DOHH2 (cell line): ENCODE data around the gene LARP1B.
"Not testable (repeated sequence)": the region's sequence is repeated elsewhere in the genome, so short reads cannot be mapped to it uniquely, and the experiment has no call there.

Experiments
- EZH2phosphoT487 ChIP-seq: fragments of 200-600 bp; sonication (generic); IDR thresholded peaks from 2 replicates; pipeline ENCODE4 v1.6.1; 2017; ENCODE audit warnings: borderline replicate concordance, mild to moderate bottlenecking, antibody characterized with exemption, low read length, moderate library complexity, mixed read lengths
- TF ChIP-seq, protein P1 (sequence below): fragments of 200-600 bp; sonication (generic); IDR thresholded peaks from one replicate; pipeline ENCODE4 v1.5.1; 2014; ENCODE audit warnings: antibody characterized with exemption, mild to moderate bottlenecking, low read depth, low read length; ENCODE audit not compliant: poor library complexity, severe bottlenecking

DNA sequence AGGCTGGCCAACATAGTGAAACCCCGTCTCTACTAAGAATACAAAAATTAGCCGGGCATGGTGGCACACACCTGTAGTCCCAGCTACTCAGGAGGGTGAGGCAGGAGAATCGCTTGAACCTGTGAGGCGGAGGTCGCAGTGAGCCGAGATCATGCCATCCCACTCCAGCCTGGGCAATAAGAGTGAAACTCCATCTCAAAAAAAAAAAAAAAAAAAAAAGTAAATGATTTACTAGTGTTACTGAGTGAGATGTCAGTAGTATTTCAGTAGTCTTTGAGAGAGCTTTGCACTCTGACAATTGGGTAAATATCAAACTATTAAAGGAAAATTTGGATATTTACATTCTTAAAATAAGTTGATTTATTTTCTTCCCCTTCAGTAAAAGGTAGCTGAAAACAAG, 34.2 kb downstream of the LARP1B start:
- not testable (repeated sequence) for TF ChIP-seq EZH2phosphoT487
- TF ChIP-seq, protein P1, sequence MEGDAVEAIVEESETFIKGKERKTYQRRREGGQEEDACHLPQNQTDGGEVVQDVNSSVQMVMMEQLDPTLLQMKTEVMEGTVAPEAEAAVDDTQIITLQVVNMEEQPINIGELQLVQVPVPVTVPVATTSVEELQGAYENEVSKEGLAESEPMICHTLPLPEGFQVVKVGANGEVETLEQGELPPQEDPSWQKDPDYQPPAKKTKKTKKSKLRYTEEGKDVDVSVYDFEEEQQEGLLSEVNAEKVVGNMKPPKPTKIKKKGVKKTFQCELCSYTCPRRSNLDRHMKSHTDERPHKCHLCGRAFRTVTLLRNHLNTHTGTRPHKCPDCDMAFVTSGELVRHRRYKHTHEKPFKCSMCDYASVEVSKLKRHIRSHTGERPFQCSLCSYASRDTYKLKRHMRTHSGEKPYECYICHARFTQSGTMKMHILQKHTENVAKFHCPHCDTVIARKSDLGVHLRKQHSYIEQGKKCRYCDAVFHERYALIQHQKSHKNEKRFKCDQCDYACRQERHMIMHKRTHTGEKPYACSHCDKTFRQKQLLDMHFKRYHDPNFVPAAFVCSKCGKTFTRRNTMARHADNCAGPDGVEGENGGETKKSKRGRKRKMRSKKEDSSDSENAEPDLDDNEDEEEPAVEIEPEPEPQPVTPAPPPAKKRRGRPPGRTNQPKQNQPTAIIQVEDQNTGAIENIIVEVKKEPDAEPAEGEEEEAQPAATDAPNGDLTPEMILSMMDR: not testable (repeated sequence)
